ENCODE results near the gene DMAP1. TPM values are rescaled to one million over a fixed set of nuclear protein-coding genes. Genes with fewer than 3 reads are reported as not detected.

The DMAP1 gene
- total RNA-seq, 3 donors from 2014 or later (not counting 1 experiment from before 2014, with no cell fraction given): 61.1 to 73.3 (median 67.3) TPM

- H3K4me3 ChIP-seq (ENCODE audit: low read length): no peak overlapping the region
- H3K27ac Mint-ChIP-seq: peak overlapping the region in 1 of 2 donors; percentile 2
- H3K4me1 ChIP-seq (ENCODE audit: control insufficient read depth, insufficient read depth, low read length): peaks cover 10% of the 10 kb centered on the region
- H3K36me3 Mint-ChIP-seq: no peaks in the 10 kb centered on the region
- H3K27me3 ChIP-seq (ENCODE audit: control insufficient read depth, insufficient read depth, low read length): no peaks in the 10 kb centered on the region
- peaks cover 11 to 39% of the 10 kb centered on the region in 2 donors for H3K4me1 Mint-ChIP-seq
- no peaks in the 10 kb centered on the region for H3K9me3 Mint-ChIP-seq
- WGBS (ENCODE audit: insufficient coverage): 96% methylated on average over 10 of the region's 11 CpGs
- TF ChIP-seq CTCF (IDR thresholded peaks at IDR 0.05): no peak
- H3K27ac ChIP-seq (ENCODE audit: low read length): no peak overlapping the region
- no peaks in the 10 kb centered on the region for H3K27me3 Mint-ChIP-seq (ENCODE audit: low read depth in 2 of 2)
- no peak overlapping the region for H3K4me3 Mint-ChIP-seq
- ATAC-seq: no peak
- no peak for DNase-seq
- H3K9me3 ChIP-seq (ENCODE audit: control insufficient read depth, insufficient read depth, low read length): no peaks in the 10 kb centered on the region
- intact Hi-C loops (cut with micrococcal nuclease): no loop called here
- H3K36me3 ChIP-seq (ENCODE audit: control insufficient read depth, insufficient read depth, low read length): no peaks in the 10 kb centered on the region
Measured at GRCh38 chr1:44264451-44264771, 51.1 kb downstream of the DMAP1 start.

- Histone ChIP-seq H3K36me3 (ENCODE audit: control insufficient read depth, insufficient read depth, low read length) (no peaks in the 10 kb centered on the region), H3K4me3 (ENCODE audit: low read length) (no peak overlapping the region), H3K27ac (ENCODE audit: low read length) (no peak overlapping the region), H3K4me1 (ENCODE audit: control insufficient read depth, insufficient read depth, low read length) (peaks cover 10% of the 10 kb centered on the region), H3K27me3 (ENCODE audit: control insufficient read depth, insufficient read depth, low read length) (no peaks in the 10 kb centered on the region), H3K9me3 (ENCODE audit: control insufficient read depth, insufficient read depth, low read length) (no peaks in the 10 kb centered on the region)
- Mint-ChIP-seq H3K4me3 (no peak overlapping the region), H3K4me1 (peaks cover 16 to 42% of the 10 kb centered on the region in 2 donors), H3K9me3 (no peaks in the 10 kb centered on the region), H3K27ac (no peak overlapping the region), H3K36me3 (no peaks in the 10 kb centered on the region), H3K27me3 (ENCODE audit: low read depth in 2 of 2) (no peaks in the 10 kb centered on the region)
- intact Hi-C loops (cut with micrococcal nuclease): no loop called here
- ATAC-seq: no peak
- TF ChIP-seq CTCF (IDR thresholded peaks at IDR 0.05): no peak
- WGBS (ENCODE audit: insufficient coverage): no CpG with 5 or more reads among the region's 1 CpG
- no peak for DNase-seq
Measured at GRCh38 chr1:44265656-44266358, 52.5 kb downstream of the DMAP1 start.

- Mint-ChIP-seq H3K27ac (peak overlapping the region in 1 of 2 donors; percentile 12), H3K9me3 (no peaks in the 10 kb centered on the region), H3K36me3 (no peaks in the 10 kb centered on the region), H3K4me3 (no peak overlapping the region), H3K4me1 (peaks cover 16 to 43% of the 10 kb centered on the region in 2 donors), H3K27me3 (ENCODE audit: low read depth in 2 of 2) (no peaks in the 10 kb centered on the region)
- Histone ChIP-seq H3K27me3 (ENCODE audit: control insufficient read depth, insufficient read depth, low read length) (no peaks in the 10 kb centered on the region), H3K4me3 (ENCODE audit: low read length) (no peak overlapping the region), H3K36me3 (ENCODE audit: control insufficient read depth, insufficient read depth, low read length) (no peaks in the 10 kb centered on the region), H3K4me1 (ENCODE audit: control insufficient read depth, insufficient read depth, low read length) (peaks cover 10% of the 10 kb centered on the region), H3K9me3 (ENCODE audit: control insufficient read depth, insufficient read depth, low read length) (no peaks in the 10 kb centered on the region), H3K27ac (ENCODE audit: low read length) (no peak overlapping the region)
- no peak for TF ChIP-seq CTCF (IDR thresholded peaks at IDR 0.05)
- ATAC-seq (no peak), DNase-seq (no peak)
- intact Hi-C loops (cut with micrococcal nuclease): no loop called here
- 95% methylated on average over 6 of the region's 6 CpGs for WGBS (ENCODE audit: insufficient coverage)
Measured at GRCh38 chr1:44266400-44267344, 53.4 kb downstream of the DMAP1 start.
